HEK293 (cell line): ENCODE results near the gene CC2D1B.
"Not testable (repeated sequence)": the region's sequence is repeated elsewhere in the genome, so short reads cannot be mapped to it uniquely, and the experiment has no call there.

Source experiments
- CTCF ChIA-PET: fragments of 350-600 bp; formaldehyde crosslinking; extraction: SDS; loops from one replicate; lab custom pipeline; 2021; ENCODE audit warnings: antibody characterized with exemption; lab: Yijun Ruan, JAX
- POLR2A ChIA-PET: fragments of 300-600 bp; formaldehyde crosslinking; extraction: SDS; loops from one replicate; lab custom pipeline; 2020; ENCODE audit warnings: antibody characterized with exemption, inconsistent platforms; lab: Yijun Ruan, JAX
- H3K27ac ChIP-seq: fragments of 200-500 bp; sonication (Bioruptor generic); 2 replicates; pipeline ENCODE4 v1.5.1; 2014; ENCODE audit warnings: low read depth, low read length, control low read depth, inconsistent platforms; ENCODE audit errors: extremely low read depth
- H3K36me3 ChIP-seq, 2 experiments: fragments of 200-500 bp in 1 of 2; sonication (Bioruptor generic) in 1 of 2; 1 replicate in 1 of 2; 2 replicates in 1 of 2; pipeline ENCODE4 v1.5.1; 2014 to 2017; ENCODE audit warnings: inconsistent platforms in 2 of 2, low read length in 2 of 2; ENCODE audit not compliant: control insufficient read depth in 2 of 2, insufficient read depth in 1 of 2
- H3K4me1 ChIP-seq: fragments of 200-500 bp; sonication (Bioruptor generic); 2 replicates; pipeline ENCODE4 v1.5.1; 2014; ENCODE audit warnings: mild to moderate bottlenecking, low read length, inconsistent platforms; ENCODE audit not compliant: control insufficient read depth, insufficient read depth
- H3K4me3 ChIP-seq: 2 replicates; pipeline ENCODE4 v1.5.1; 2011; ENCODE audit warnings: low read depth, mild to moderate bottlenecking, control low read depth, low read length, moderate library complexity
- H3K9me3 ChIP-seq: fragments of 200-500 bp; sonication (Bioruptor generic); 2 replicates; pipeline ENCODE4 v1.5.1; 2014; ENCODE audit warnings: low read depth, low read length, inconsistent platforms; ENCODE audit not compliant: control insufficient read depth, insufficient read depth
- KLF8 ChIP-seq: fragments of 450-650 bp; formaldehyde crosslinking; IDR thresholded peaks from 2 replicates; pipeline ENCODE4 v1.5.1; 2016; ENCODE audit warnings: missing biosample characterization, missing genetic modification characterization
- RBAK ChIP-seq: fragments of 450-650 bp; formaldehyde crosslinking; IDR thresholded peaks from 2 replicates; pipeline ENCODE4 v1.5.1; 2016; ENCODE audit warnings: missing biosample characterization, missing genetic modification characterization
- REST ChIP-seq: fragments of 450-650 bp; formaldehyde crosslinking; IDR thresholded peaks from 2 replicates; pipeline ENCODE4 v1.5.1; 2016; ENCODE audit warnings: missing biosample characterization, missing genetic modification characterization
- ZFHX2 ChIP-seq: fragments of 450-650 bp; formaldehyde crosslinking; conservative IDR thresholded peaks from 2 replicates; pipeline ENCODE4 v1.5.1; 2016; ENCODE audit warnings: missing biosample characterization, missing genetic modification characterization
- ZFP69B ChIP-seq: fragments of 450-650 bp; formaldehyde crosslinking; IDR thresholded peaks from 2 replicates; pipeline ENCODE4 v1.5.1; 2016; ENCODE audit warnings: missing biosample characterization, missing genetic modification characterization
- ZIC2 ChIP-seq: fragments of 450-650 bp; formaldehyde crosslinking; IDR thresholded peaks from 2 replicates; pipeline ENCODE4 v1.5.1; 2016; ENCODE audit warnings: missing biosample characterization, missing genetic modification characterization
- ZNF121 ChIP-seq: fragments of 450-650 bp; formaldehyde crosslinking; IDR thresholded peaks from 2 replicates; pipeline ENCODE4 v1.5.1; 2016; ENCODE audit warnings: missing biosample characterization, missing genetic modification characterization
- ZNF133 ChIP-seq: fragments of 450-650 bp; formaldehyde crosslinking; IDR thresholded peaks from 2 replicates; pipeline ENCODE4 v1.5.1; 2016; ENCODE audit warnings: missing biosample characterization, missing genetic modification characterization
- ZNF274 ChIP-seq, 2 experiments: fragments of 200-500 bp in 1 of 2; fragments of 450-650 bp in 1 of 2; sonication (Bioruptor generic) in 1 of 2; formaldehyde crosslinking in 1 of 2; IDR thresholded peaks; 2 replicates each; pipeline versions ENCODE4 v1.5.1 to v1.6.1; 2014 to 2016; ENCODE audit warnings: borderline replicate concordance in 1 of 2, inconsistent platforms in 1 of 2, low read length in 1 of 2, missing biosample characterization in 1 of 2, missing genetic modification characterization in 1 of 2
- ZNF335 ChIP-seq: fragments of 450-650 bp; formaldehyde crosslinking; conservative IDR thresholded peaks from 2 replicates; pipeline ENCODE4 v1.5.1; 2016; ENCODE audit warnings: missing biosample characterization, missing genetic modification characterization
- ZNF37A ChIP-seq: fragments of 450-650 bp; IDR thresholded peaks from 2 replicates; pipeline ENCODE4 v1.5.1; 2018; ENCODE audit warnings: missing biosample characterization, missing genetic modification characterization
- ZNF416 ChIP-seq: fragments of 450-650 bp; formaldehyde crosslinking; IDR thresholded peaks from 2 replicates; pipeline ENCODE4 v1.5.1; 2016; ENCODE audit warnings: missing biosample characterization, missing genetic modification characterization
- ZNF433 ChIP-seq: fragments of 450-650 bp; formaldehyde crosslinking; IDR thresholded peaks from 2 replicates; pipeline ENCODE4 v1.5.1; 2016; ENCODE audit warnings: missing biosample characterization, missing genetic modification characterization, low read depth
- ZNF548 ChIP-seq: fragments of 450-650 bp; formaldehyde crosslinking; IDR thresholded peaks from 2 replicates; pipeline ENCODE4 v1.5.1; 2016; ENCODE audit warnings: missing biosample characterization, missing genetic modification characterization
- ZNF585B ChIP-seq: fragments of 450-650 bp; formaldehyde crosslinking; IDR thresholded peaks from 2 replicates; pipeline ENCODE4 v1.5.1; 2016; ENCODE audit warnings: missing biosample characterization, missing genetic modification characterization
- TF ChIP-seq, protein P1 (sequence below): fragments of 450-650 bp; formaldehyde crosslinking; IDR thresholded peaks from 2 replicates; pipeline ENCODE4 v1.5.1; 2016; ENCODE audit warnings: missing biosample characterization, missing genetic modification characterization

The CC2D1B gene

GRCh38 chr1:52385376-52385775, 19.4 kb upstream of the CC2D1B start:
- peaks cover 29 to 97% of the 10 kb centered on the region in 2 experiments for H3K36me3 ChIP-seq
- TF ChIP-seq RBAK (tag by site-specific recombination) (no peak), ZNF37A (tag by site-specific recombination) (no peak), ZNF548 (no peak), ZFP69B (tag by site-specific recombination) (no peak), KLF8 (tag by site-specific recombination) (no peak), ZNF433 (tag by site-specific recombination) (no peak), ZNF335 (tag by site-specific recombination) (no peak), REST (no peak), ZNF121 (tag by site-specific recombination) (no peak), ZNF416 (tag by site-specific recombination) (no peak), ZNF133 (tag by site-specific recombination) (no peak), ZNF585B (no peak), ZFHX2 (tag by site-specific recombination) (no peak), ZNF274 (IDR thresholded peaks at IDR 0.05; ENCODE audit: low read length) (no peak), ZNF274 (tag by site-specific recombination; IDR thresholded peaks at IDR 0.05; ENCODE audit: borderline replicate concordance) (no peak)
- TF ChIP-seq, protein P1, sequence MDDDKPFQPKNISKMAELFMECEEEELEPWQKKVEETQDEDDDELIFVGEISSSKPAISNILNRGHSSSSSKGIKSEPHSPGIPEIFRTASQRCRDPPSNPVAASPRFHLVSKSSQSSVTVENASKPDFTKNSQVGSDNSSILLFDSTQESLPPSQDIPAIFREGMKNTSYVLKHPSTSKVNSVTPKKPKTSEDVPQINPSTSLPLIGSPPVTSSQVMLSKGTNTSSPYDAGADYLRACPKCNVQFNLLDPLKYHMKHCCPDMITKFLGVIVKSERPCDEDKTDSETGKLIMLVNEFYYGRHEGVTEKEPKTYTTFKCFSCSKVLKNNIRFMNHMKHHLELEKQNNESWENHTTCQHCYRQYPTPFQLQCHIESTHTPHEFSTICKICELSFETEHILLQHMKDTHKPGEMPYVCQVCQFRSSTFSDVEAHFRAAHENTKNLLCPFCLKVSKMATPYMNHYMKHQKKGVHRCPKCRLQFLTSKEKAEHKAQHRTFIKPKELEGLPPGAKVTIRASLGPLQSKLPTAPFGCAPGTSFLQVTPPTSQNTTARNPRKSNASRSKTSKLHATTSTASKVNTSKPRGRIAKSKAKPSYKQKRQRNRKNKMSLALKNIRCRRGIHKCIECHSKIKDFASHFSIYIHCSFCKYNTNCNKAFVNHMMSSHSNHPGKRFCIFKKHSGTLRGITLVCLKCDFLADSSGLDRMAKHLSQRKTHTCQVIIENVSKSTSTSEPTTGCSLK (tag by site-specific recombination), result no peak
- TF ChIP-seq, all 188 proteins: peak for 0

DNA sequence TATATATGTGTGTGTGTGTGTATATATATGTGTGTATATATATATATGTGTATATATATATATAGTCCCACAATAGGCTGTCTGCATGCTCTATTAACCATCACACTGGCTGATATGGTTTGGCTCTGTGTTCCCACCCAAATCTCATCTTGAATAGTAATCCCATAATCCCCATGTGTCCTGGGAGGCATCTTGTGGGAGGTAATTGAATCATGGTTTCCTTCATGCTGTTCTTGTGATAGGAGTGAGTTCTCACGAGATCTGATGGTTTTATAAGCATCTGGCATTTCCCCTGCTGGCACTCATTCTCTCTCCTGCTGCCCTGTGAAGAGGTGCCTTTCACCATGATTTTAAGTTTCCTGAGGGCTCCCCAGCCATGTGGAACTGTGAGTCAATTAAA, 3.8 kb upstream of the CC2D1B start:
- CTCF ChIA-PET, H3K9me3 ChIP-seq, H3K4me3 ChIP-seq, H3K27ac ChIP-seq, H3K4me1 ChIP-seq: not testable (repeated sequence)
- 0 out of 2 replicates have a peak, but pooled peaks have one; percentile 25 for TF ChIP-seq ZIC2 (tag by site-specific recombination)
- POLR2A ChIA-PET, result interaction anchor here (0.6 kb wide), 1 partner anchor 321 kb away, joined by 3 read pairs; no protein-coding TSS in a partner anchor
- peaks cover 21 to 30% of the 10 kb centered on the region in 2 experiments for H3K36me3 ChIP-seq

More at GRCh38 chr1:52385376-52385775, 19.4 kb upstream of the CC2D1B start:
- CTCF ChIA-PET, result no interaction called here
- POLR2A ChIA-PET, result no interaction called here
- Histone ChIP-seq H3K4me1 (no peaks in the 10 kb centered on the region), H3K4me3 (no peak overlapping the region), H3K27ac (no peak overlapping the region), H3K9me3 (no peaks in the 10 kb centered on the region)
